ENCODE measurements around the gene KCTD7. TPM values are rescaled to one million over a fixed set of nuclear protein-coding genes. Genes with fewer than 3 reads are reported as not detected.

The KCTD7 gene
- total and polyA plus RNA-seq, 2 of the 13 experiments (the other 11 are each of a cell fraction or from before 2014, with no cell fraction given) = 7.3 to 13.5 TPM

DNA sequence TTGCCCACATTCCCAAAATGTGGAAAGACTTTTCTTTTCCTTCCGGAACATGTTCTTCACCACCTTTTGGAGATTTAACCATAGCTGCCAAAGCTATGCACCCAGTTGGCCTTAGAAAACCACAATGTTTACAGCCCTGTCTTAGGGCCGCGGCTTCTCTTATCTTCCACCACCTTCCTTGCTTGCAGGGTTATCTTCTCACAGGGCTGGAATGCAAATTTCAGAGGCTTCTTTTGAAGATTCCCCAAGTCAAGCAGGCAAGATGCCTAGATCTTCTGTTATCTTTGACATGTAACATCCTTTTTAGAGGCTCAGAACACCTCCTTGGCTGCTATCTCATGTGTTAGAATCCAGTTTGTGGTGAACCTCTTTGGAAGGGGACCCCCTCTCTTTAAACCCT lies 11.1 kb downstream of the KCTD7 start (continued):
- TF ChIP-seq ADNP (CRISPR knock-in tag; IDR thresholded peaks at IDR 0.05) = no peak
- TF ChIP-seq, protein P1, sequence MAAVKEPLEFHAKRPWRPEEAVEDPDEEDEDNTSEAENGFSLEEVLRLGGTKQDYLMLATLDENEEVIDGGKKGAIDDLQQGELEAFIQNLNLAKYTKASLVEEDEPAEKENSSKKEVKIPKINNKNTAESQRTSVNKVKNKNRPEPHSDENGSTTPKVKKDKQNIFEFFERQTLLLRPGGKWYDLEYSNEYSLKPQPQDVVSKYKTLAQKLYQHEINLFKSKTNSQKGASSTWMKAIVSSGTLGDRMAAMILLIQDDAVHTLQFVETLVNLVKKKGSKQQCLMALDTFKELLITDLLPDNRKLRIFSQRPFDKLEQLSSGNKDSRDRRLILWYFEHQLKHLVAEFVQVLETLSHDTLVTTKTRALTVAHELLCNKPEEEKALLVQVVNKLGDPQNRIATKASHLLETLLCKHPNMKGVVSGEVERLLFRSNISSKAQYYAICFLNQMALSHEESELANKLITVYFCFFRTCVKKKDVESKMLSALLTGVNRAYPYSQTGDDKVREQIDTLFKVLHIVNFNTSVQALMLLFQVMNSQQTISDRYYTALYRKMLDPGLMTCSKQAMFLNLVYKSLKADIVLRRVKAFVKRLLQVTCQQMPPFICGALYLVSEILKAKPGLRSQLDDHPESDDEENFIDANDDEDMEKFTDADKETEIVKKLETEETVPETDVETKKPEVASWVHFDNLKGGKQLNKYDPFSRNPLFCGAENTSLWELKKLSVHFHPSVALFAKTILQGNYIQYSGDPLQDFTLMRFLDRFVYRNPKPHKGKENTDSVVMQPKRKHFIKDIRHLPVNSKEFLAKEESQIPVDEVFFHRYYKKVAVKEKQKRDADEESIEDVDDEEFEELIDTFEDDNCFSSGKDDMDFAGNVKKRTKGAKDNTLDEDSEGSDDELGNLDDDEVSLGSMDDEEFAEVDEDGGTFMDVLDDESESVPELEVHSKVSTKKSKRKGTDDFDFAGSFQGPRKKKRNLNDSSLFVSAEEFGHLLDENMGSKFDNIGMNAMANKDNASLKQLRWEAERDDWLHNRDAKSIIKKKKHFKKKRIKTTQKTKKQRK (IDR thresholded peaks at IDR 0.05; ENCODE audit: low read length) = no peak
- TF ChIP-seq NFATC3 (CRISPR knock-in tag; IDR thresholded peaks at IDR 0.05) = no peak
- TF ChIP-seq CSRNP2 (CRISPR knock-in tag; conservative IDR thresholded peaks at IDR 0.05; ENCODE audit: low read depth) = no peak
- TF ChIP-seq TARDBP (CRISPR knock-in tag; IDR thresholded peaks at IDR 0.05) = no peak
- TF ChIP-seq FOXK1 (CRISPR knock-in tag; IDR thresholded peaks at IDR 0.05; ENCODE audit: borderline replicate concordance, low read depth) = no peak
- no peak for TF ChIP-seq ZNF598 (CRISPR knock-in tag; IDR thresholded peaks at IDR 0.05; ENCODE audit: borderline replicate concordance)
- TF ChIP-seq SAP130 (CRISPR knock-in tag; IDR thresholded peaks at IDR 0.05; ENCODE audit: low read depth) = no peak
- no peak for TF ChIP-seq ZNF263 (CRISPR knock-in tag; IDR thresholded peaks at IDR 0.05)

Data from HepG2 (cell line).